OCI-M2 (cell line): ENCODE measurements around the gene ADGRE3.

Source experiments
- DNase-seq: peaks from one replicate; lab custom pipeline; 2025; ENCODE audit not compliant: unreplicated experiment; lab: John Stamatoyannopoulos, UW

The ADGRE3 gene, protein sequence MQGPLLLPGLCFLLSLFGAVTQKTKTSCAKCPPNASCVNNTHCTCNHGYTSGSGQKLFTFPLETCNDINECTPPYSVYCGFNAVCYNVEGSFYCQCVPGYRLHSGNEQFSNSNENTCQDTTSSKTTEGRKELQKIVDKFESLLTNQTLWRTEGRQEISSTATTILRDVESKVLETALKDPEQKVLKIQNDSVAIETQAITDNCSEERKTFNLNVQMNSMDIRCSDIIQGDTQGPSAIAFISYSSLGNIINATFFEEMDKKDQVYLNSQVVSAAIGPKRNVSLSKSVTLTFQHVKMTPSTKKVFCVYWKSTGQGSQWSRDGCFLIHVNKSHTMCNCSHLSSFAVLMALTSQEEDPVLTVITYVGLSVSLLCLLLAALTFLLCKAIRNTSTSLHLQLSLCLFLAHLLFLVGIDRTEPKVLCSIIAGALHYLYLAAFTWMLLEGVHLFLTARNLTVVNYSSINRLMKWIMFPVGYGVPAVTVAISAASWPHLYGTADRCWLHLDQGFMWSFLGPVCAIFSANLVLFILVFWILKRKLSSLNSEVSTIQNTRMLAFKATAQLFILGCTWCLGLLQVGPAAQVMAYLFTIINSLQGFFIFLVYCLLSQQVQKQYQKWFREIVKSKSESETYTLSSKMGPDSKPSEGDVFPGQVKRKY

GRCh38 chr19:14674764-14675163, at the start of gene ADGRE3:
Gene ADGRE3 (minus strand): TSS chr19:14674844. CDS start chr19:14674770, 74 bp downstream.
- no peak for DNase-seq

DNA sequence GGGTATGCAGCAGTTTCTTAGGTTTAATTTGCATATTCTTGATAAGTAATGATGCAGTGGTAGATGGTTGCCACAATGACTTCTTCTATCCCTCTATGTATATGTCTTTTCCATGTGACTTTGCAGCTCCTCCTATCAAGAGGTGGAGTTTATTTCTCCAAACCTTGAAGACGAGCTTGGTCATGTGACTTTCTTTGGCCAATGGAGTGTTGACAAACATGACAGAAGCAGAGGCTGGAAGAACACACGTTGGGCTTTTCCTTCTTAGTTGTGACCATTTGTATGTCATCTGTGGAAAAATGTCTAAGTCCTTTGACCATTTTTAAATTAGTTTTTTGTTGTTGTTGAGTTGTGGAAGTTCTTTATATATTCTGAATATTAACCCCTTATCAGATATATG, 47.5 kb upstream of the ADGRE3 start:
- no peak for DNase-seq

- no peak for DNase-seq
Measured at GRCh38 chr19:14719162-14719561, 44.5 kb upstream of the ADGRE3 start.

- no peak for DNase-seq
Measured at GRCh38 chr19:14718522-14719116, 44.0 kb upstream of the ADGRE3 start.

GRCh38 chr19:14715841-14716240, 41.2 kb upstream of the ADGRE3 start:
- DNase-seq, result no peak

DNA sequence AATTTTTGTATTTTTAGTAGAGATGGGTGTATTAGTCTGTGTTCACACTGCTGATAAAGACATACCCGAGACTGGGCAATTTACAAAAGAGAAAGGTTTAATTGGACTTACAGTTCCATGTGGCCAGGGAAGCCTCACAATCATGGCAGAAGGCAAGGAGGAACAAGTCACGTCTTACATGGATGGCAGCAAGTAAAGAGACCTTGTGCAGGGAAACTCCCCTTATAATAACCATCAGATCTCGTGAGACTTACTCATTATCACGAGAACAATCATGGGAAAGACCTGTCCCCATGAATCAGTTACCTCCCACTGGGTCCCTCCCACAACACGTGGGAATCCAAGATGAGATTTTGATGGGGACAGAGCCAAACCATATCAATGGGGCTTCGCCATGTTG, 29.8 kb upstream of the ADGRE3 start:
- no peak for DNase-seq

GRCh38 chr19:14703833-14704232, 29.2 kb upstream of the ADGRE3 start:
- no peak for DNase-seq

DNA sequence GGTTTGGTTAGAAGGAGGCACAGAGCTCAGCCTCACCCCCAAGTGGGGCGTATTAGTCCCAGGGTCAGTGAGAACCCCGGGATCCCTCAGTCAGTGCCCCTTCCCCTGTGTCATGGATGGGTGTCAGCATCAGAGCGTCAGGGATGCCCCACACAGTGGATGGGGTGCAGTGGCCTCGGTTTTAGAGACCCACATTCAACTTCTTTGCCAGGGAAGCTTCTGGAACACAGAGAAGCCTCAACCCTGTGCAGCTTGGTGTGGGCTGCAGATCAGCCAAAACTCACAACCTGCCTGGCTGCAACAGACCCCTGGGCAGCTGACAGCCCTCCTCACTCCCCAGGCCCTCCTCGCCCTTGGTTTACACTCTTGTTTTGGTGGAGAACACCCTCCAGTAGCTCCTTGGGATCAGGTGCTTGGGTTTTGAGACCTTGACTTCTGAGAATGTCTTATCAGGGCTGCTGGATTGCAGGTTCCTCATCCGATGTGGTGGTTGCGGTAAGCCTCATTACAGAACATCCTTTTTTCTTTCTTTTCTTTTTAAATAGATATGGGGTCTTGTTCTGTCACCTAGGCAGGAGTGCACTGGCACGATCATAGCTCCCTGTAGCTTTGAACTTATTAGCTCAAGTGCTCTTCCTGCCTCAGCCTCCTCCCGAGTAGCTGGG, 26.2 kb upstream of the ADGRE3 start:
- DNase-seq, result no peak

DNA sequence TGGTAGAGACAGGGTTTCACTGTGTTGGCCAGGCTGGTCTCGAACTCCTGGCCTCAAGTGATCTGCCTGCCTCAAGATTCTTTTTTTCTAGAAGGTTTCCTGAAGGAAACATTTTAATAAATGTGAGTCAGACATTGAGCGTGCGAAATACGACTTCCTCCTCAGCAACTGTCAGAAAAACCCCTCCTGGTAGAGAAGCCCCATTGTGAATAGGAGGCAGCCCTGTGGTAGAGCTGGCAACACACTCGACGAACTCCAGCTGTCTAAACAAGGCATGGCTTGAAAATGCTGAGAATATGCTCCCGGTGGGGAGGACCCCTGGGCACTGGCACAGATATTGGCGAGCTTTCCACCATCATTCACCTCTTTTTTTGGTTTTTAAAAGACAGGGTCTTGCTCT, 25.0 kb upstream of the ADGRE3 start:
- DNase-seq, result no peak

- no peak for DNase-seq
Measured at GRCh38 chr19:14695471-14695870, 20.8 kb upstream of the ADGRE3 start.

GRCh38 chr19:14694641-14695266, 20.1 kb upstream of the ADGRE3 start:
- no peak for DNase-seq

- peak; percentile 98 for DNase-seq
Measured at GRCh38 chr19:14689598-14690503, 15.2 kb upstream of the ADGRE3 start, which contains the start of gene ZNF333. Gene ZNF333 (plus strand): TSS chr19:14690048. CDS start chr19:14693492, 3,444 bp downstream.

DNA sequence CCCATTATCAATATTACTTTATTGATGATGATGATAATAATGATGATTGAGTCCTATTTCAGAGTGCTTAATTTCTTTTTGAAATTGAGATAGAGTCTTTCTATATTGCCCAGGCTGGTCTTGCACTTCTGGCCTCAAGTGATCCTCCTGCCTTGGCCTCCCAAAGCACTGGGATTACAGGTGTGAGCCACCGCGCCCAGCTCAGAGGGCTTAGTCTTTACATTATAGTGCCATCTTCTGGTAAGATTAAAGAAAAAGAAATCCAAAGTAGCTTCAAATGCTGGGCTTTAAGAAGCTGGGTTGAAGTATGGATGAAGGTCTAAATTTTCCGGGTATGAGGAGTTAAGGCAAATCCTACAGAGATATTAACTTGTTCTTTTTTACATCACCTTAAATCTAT, 11.8 kb upstream of the ADGRE3 start:
- no peak for DNase-seq

DNA sequence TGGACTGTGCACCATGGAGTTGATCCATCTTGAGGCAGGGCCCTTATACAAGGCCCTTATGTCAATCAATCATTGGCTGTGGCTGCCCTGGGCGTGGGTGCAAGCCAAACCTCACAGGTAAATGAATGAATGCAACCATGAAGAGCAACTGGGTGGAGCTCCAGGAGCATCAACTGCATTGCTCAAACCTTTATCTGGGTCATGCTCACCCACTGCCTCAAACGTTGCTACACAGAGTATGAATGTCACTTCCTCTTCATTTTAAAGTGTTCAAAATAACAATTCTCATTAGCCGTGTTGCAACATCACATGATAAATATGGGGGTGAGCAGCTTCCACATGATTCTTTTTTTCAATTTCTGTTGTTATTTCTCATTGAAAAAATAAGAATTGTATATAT, 8.8 kb upstream of the ADGRE3 start:
- DNase-seq, result no peak

- no peak for DNase-seq
Measured at GRCh38 chr19:14682084-14682483, 7.4 kb upstream of the ADGRE3 start.

GRCh38 chr19:14678199-14678598, 3.6 kb upstream of the ADGRE3 start:
- no peak for DNase-seq

DNA sequence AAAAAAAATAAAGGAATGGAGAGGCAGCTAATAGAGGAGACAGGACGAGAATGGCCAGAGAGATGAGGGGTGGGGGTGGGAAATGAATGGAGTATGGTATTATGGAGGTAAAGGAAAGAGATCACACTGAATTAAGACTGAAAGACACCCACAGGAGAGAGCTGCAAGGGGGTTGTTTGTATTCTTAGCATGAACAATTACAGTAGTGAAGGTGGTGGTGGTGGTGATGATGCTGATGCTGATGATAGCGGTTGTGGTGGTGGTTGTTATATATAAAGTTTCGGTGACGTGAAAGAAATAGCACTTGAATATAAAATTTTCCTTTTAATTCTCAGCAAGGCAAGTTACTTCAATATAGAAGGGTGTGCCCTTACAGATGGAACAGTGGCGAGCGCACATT, 2.8 kb upstream of the ADGRE3 start:
- no peak for DNase-seq

- no peak for DNase-seq
Measured at GRCh38 chr19:14676762-14677161, 2.1 kb upstream of the ADGRE3 start.

DNA sequence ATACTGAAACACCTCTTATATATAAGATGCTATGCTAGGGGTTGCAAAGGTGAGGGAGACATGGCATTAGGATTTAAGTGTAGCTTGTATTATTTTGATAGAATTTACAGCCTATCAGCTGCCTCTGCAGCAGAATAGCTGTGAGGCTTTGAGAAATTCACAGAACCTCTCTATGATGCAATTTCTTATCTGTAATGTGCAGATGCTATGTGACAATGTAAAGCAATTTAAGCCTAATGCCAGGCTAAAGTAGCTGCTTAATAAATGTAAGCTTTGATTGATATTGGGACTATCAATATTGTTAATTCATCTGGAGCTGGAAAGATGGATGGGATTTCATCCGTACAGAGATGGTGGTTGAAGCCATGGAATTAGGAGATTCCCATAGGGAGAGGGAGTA, 1.6 kb downstream of the ADGRE3 start:
- DNase-seq, result no peak
